Midbrain (tissue), 1 donor: ENCODE data around the gene SECISBP2.

Experiments used
- DNase-seq: peaks from one replicate; lab custom pipeline; 2025; lab: John Stamatoyannopoulos, UW

The SECISBP2 gene

DNA sequence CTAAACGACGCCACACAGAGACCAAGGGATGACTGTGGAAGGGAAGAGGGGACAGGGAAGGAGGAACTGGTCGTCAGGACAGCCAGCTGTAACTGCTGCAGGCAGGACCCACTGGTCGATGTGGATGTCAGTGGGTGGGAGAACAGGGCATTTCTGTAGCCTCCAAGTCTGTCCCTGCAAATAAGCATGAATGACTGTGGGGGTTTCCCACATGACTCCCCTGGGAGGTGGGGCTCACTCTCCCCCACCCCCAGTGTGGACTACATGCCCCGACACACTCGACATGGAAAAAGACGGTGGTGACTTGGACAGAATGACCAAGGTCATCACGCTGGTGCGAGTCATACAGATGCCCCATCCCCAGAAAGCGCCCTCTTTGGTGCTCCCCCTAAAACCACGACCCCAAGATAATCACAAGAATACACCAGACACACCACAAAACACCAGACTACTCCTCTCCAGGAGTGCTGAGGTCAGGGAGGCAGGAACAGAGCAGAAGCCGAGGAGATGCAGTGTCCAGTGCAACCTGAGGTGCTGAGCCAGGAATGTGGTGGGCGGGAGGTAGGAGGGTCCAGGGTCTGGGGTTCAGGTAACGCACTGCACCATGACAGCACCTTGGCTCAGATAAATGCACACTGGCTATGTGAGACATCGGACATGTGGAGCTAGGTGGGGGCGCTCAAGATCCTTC lies 64.9 kb downstream of the SECISBP2 start:
- no peak for DNase-seq

DNA sequence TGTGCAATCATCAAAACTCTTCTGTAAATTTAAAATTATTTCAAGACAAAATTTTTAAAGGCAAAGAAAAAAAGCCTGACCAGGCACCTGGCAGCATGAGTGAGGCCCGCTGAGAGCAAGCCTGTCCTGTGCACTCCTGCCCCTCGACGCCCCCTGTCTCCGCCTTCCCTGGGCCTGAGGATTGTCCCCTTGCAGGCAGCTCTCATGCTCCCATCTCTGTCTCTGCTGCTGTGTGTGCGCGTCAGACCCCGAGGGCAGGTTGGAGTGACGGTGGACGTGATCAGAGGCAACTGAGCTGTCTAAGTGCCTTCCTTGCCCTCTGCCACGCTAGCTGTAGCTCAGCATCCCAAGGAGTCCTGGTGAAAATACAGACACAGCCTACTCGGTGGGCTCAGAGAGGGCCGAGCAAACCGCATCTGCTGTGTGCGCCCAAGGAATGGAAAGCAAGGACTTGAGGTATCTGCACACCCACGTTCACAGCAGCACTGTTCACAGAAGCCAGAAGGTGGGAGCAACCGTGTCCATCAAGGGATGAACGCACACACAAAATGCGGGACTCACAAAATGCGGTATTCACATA lies 65.5 kb downstream of the SECISBP2 start:
- DNase-seq = no peak

DNA sequence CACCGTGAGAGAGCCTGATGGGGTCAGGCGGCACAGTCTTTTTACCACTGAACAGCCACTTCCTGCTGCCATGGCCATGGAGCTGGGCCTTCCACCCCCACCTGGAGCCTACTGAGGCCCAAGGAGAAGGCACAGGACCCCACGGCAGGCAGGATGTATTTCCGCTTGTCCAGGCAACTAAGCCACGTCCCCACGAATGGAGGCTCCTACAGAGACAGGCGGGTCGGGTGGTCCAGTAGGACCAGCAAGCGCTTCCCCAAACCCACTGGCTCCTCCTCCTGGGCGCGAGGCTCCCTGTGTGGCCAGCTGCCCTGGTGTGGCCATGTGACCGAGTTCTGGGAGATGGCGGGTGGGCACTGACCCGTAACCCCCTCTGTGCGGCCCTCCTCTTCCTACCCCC lies 66.5 kb downstream of the SECISBP2 start:
- no peak for DNase-seq

DNA sequence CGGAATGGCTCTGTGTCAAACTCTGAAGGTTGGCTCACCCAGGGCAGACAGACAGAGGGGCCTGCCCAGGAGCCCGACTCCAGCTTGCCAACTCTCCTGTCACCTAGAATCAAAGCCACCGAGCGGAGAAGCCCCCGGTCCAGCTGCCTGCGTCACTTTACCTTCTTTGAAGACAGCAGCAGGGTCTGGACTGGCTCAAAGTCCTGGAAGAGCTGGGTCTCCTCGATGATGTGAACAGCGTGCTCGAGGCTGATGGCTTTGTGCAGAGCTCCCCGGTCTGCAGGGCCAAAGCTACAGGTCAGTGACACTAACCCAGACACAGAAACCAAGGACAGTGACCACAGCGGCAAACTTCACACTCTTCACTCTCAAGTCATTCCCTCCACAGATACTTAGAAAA lies 67.9 kb downstream of the SECISBP2 start:
- no peak for DNase-seq

DNA sequence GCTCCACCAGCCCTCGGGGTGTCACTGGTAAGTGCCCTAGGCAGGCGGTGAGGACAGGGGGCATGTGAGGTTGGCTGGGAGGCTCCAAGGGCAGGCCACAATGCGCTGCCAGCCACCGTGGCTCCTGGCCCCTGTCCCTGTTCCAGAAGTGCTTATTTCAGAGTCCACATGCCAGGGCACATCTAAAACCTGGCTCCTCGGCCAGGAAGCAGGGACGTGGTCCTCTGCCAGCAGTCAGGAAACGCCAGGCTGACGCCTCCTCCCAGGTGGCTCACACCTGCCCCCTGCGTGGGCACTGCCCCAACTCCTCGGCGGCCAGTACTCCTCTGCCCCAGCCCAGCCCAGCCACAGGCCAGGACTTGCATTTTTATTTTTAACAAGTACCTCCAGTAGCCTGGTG lies 68.5 kb downstream of the SECISBP2 start:
- peak; percentile 13 for DNase-seq

DNA sequence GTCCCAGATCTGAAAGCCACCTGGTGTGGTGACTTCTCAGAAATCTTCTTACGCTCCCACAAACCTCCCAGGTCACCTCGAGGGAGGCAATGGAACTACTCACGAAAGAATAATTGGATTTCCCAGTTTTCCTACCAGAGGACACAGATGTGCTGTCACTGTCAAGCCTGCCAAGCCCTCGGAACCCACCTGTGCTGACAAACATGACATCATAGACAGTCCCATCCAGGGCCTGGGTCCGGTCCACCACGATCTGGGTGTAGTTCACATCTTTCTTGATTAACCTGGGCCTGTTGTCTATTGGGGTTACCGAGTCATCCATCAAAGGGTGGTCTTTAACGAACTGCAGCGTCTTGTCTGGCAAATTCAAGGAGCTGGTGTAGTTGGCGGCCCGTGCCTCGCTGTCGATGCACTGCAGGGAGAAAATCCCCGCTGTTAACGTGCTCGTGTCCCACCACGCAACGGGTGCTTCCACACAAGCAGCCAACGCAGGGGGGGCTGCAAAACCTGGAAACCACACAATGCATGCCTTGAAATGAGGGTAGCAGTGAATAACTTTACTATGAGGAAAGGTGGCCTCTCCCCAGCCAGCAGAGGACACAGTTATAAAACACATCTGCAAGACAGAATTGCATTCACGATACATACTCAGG lies 69.0 kb downstream of the SECISBP2 start:
- no peak for DNase-seq

DNA sequence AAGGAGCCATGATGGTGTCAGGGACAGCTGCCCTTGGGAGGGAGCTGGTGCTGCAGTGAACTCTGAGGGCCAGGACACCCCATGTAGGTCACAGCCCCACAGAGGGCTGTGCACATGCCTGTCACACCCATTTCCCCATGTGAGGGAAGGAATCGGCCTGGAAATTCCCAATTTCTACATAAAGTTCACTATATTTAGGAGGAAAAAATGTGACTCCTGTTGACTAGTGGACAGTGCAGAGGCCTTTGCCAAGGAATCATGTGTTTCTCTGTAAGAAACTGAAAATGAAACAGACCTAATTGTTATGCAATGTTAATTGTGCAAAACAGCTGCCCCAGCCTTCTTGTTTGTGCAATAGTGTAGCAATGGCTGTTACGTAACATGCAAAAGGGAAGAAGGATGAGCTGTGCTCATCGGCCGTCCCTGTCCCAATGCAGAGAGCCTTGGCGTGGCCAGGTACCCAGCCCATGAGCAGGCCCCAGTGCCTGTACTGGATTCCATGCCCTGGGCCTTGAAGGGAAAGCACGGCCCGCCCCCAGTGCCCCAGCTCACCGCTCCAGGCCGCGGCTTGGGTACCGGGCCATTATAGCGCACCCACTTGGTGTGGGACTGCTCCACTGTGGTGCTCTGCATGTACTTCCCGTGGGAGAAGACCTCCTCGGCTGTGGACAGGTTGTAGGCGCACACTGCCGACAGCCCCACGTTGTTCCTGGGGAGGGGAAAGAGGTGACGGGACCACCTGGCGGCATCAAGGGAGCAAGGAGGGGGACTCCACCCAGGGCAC lies 70.0 kb downstream of the SECISBP2 start:
- DNase-seq = peak; percentile 65

DNA sequence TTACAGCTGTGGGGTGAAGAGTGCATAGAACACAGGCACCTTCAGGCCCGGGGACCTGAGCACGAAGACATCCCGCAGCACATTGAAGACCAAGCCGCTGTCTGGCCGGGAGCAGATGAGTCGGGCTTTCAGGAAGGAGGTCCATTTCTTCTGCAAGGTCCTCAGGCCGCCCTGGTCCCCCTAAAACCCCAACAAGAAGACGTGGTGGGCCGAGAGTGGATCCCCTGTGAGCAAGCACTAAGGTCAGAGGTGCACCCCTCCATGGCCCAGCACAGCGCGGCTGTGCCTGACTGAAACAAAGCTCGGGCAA lies 70.5 kb downstream of the SECISBP2 start:
- DNase-seq = no peak

DNA sequence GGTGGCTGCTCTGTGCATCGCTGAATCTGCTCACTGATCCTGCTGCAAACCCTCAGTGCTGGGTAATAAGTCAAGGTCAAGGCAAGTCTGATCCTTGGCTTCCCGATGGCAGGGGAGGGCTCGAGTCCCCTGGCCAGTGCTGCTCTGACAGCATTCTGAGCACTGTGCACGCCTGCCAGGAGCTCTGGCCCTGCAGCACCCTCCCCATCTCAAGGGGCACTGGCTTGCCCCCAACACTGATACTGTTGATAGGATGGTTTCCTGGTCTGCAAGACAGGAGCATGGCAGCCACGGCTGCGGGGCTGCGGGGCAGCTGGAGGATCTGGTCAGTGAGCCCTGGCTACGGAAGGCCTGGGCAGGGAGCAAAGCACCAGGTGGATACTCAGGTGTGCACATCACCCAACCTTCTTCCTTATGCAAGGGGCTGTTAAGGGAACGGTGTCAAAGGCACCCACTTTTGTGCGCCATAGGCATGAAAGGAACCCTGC lies 71.8 kb downstream of the SECISBP2 start:
- no peak for DNase-seq

DNA sequence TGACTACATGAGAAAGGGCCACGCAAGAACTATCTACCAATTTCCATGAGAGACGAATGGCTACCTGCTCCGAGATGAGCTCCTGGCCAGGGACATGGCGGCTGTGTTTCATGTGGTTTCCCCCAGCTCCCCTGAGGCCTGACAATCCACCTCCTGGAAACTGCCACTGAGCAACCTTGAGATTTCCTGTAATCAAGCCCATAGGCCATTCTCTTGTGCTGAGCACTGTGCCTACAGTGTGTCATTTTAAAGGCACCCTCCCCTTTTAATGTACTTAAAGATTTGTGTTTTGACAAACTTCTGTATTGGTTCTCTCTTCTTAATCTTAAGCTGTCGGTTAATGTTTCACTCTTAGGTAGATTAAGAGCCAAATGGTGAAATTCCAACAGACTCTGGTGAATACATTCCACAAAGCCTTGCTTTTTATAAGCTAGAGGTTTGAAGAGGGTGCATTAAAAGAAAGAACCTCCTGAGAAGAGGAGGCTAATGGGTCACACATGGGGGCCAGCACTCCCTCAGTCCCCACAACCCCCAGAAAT lies 72.3 kb downstream of the SECISBP2 start:
- DNase-seq = no peak

DNA sequence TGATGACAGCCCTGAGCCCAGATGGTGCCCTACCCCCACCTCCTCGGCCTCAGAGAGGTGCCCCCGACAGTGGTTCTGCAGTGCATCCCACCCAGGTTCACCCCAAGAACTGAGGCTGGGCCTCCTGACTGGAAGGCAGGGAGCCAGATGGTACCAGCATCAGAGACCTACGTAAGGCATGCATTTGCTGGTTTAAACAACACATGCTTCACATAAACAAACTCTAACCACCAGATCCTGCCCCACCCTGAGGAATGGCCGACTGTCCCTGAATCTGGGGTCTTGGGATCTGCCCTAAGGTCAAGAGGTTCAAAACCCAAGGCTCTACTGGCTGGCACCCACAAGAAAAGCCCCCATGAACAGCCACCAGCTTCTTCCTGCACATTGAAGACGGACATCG lies 73.3 kb downstream of the SECISBP2 start:
- DNase-seq = no peak

DNA sequence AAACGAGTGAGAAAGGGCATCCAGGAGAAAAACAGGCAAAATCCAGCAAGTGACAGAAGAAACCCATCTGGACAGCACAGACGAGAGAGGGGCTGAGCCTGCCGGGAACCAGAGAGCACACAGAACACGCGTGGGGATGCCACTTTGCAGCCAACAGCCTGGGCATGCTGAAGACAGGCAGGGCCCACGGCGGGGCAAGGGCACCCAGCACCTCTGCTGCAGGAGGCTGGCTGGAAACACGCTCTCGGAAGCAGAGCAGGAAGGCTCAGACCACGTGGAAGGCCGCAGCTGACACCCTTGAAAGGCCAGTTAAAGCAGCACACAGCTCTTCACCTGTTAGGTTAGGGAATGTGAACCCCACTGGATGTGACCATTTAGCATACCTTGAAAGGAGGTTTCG lies 76.1 kb downstream of the SECISBP2 start:
- DNase-seq = no peak

DNA sequence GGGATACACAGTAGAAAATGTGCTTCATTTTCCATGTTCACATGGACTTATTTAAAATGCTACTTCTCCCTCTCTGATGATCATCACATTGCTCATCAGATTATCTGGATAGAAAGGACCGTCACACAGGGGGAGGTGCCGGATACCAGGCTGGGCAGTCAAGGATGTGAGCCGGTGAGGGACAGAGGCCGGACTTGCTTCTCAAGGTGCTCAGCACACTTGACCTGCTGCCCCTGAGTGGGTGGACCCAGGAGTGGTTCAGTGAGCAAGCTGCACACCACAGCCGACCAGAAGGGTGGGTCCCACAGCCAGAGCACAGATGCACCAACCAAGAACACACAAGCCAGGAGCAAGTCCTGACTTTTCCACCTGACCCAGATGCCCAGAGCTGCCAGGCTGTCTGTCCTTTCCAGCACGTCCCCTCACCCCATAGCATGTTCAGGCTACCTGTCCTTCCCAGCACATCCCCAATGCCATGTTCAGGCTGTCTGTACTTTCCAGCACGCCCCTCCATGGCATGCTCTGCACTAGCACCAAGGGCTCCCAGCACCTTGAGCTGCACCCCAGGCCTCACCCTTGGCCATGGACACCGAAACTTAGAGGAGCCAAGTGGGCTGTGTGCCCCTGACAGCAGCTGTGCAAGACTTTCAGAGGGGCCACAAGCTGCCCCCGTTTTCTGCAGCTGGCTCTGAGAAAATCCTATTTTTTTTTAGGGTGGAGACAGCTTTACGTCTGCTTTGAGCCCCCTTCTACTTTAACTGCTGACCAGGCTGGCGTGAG lies 77.8 kb downstream of the SECISBP2 start:
- no peak for DNase-seq

DNA sequence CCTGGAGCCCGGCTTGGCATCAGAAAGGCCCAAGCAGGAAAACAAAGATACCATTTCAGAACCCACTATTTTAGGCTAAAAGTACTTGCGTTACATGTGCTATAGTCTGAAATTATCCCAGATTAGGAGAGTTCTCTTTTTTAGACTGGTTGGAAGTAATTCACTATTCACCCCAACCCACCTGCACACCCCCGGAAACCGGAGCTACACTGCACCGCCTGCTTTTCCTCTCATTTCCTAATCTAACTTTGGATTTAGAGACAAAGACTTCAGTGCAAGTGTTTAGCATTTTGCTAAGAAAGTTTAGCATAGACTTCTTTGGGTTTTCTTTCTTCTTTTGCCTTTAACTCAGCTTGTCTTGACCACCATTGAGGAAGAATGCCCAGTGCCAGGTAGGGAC lies 79.2 kb downstream of the SECISBP2 start:
- DNase-seq = no peak

DNA sequence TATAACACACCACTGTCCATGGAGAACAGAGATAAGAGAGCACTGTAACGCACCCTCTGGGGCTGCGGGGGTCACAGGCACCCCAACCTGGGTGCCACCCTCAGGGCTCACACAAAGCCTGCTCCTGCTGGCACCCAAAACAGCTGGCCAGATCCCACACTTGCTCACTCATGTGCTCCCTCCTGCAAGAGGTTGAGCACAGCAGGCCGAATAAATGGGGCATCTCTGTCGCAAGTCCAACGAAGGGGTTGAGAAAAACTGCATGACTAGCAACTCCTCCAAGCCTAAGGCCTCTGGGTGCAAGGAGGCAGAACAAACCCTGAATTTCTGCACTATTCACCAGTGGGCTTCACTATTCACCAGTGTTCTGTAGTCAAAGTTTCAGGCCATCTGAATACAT lies 80.3 kb downstream of the SECISBP2 start:
- no peak for DNase-seq

DNA sequence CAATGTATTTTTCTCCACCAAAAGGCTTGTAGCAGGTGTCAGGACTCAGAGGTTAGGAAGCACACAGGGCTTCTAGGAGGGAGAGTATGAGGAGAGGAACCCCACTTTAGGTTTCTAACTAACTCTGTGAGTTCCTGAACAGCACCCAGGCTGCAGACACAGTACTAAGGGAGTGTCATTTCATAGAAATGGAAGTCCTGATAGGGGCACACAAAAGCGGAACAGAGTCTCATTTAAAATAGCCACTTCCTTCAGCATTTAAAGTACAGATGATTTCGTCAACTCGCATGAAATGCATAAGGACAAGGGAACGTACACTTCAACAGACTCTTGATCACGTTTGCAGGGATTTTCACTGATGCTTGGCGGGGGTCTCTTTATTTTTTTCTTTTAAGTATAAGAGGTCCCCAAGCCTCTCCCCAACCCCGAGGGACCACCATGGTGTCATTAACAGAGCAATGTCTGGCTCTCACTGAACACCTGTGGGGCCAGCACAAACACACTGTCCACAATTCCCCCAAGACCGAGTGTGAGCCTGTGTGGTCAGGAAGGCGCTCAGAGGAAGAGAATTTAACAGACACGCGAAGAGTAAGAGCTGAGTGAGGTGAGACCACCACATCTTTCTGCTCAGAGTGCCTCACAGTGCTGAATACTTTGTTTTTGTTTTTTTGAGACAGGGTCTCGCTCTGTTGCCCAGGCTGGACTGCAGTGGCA lies 82.3 kb downstream of the SECISBP2 start:
- peak; percentile 44 for DNase-seq

DNA sequence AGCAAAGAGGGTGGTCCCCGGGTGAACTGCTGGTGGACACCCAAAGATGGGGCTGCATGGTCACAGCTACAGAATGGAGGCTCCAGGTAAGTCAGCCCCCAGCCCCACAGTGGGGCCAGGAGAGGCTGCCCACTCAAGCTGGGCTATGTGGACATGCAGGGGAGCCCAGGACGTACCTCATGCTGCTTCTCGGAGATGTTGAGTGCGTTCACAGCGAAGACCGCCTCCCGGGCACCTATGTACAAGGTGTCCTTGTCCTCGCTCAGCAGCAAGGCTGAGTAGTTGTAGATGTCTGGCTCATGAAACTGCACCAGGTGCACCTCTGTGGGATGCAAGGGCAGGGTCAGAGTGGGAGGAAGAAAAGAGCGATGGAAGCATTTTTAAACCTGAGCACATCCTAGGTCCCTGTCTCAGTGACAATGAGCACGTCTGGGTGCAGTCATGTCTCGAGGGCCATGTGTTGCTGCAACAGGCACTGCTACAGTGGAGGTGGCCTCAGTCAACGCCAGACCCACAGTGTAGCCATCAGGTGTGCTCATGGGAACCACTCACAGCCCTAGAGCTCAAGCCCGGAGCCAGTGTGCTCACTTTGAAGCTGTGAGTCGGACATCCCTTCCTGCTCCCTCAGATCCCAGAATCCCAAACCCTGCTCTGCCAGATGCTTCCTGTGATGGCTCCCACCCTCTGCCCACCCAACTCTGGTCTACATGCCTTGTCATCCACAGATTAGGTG lies 84.6 kb downstream of the SECISBP2 start:
- no peak for DNase-seq

DNA sequence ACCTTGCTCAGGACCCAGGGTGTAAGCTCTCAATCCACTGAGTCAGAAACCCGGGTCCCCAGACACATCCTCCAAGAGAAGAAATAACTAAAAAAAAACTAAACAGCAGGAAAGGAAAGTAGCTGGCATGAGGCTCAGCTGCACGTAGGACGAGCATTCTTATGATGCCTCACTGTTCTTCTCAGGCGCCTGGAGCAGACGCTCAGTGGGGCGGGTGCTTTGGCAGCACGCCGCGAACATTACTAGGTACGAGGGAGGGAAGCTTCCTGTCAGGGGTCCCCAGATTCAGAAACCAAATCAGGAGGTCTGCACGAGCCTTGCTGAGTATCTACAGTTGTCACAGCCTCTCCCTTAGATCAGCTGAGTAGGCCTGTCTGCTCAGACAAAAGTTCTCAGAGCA lies 85.8 kb downstream of the SECISBP2 start:
- no peak for DNase-seq

DNA sequence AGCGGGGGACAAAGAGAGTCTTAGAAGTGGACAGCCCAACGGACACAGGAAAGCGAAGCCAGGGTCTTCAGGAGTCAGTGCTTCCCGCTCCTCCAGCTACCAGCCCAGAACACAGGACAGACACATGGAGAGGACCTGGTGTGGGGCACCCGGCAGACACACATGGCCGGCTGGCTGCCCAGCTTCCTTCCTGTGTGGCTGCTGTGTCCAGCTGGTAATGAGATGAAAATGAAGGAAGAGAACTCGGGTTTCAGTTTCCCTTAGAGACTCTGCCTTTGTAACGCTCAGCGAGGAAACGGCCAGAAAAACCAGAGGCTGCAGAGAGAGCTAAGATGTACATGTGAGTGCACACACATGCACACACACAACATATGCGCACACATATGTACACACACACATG lies 87.5 kb downstream of the SECISBP2 start:
- peak; percentile 38 for DNase-seq

DNA sequence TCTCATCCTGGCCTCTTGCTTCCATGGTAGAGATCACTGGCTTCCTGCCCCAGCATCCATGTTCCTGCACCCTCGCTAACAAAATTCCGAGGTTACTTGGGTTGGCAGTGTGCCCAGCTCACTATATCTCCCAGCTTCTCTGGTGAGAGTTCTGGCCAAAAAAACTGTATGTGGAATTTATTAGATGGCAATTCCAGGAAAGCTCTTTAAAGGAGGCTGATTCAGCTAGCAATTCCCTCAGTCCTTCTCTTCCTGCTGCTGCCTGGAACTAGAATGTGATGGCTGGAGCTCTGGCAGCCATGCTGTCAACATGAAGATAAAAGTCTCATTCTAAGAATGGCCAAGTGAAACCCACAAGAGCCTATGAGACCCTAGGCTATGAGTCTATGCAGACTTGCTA lies 88.8 kb downstream of the SECISBP2 start:
- no peak for DNase-seq
